IPS-NIHi7 (cell line): ENCODE results near the gene NR5A2.

Source experiments
- DNase-seq: peaks from one replicate; pipeline ENCODE4 v3.0.0; 2012; ENCODE audit warnings: mixed read lengths; ENCODE audit errors: extremely low spot score

Gene NR5A2

DNA sequence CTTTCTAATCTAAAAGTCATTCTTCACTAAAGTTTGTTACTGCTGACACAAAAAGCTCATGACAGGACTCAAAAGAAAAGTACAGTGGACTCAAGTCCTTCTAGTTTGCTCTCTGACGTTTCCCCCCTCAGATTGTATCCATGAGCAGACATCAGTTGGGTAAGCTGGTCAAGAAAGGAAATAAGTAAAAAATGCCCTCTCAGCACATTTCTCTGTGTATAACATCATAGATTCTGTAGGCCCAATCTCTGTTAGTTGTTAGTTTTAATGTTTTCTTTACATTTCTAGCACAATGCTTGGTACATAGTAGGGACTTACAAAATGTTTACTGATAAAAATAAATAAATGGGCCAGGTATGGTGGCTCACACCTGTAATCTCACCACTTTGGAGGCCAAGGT, 96.8 kb downstream of the NR5A2 start:
- DNase-seq: no peak

DNA sequence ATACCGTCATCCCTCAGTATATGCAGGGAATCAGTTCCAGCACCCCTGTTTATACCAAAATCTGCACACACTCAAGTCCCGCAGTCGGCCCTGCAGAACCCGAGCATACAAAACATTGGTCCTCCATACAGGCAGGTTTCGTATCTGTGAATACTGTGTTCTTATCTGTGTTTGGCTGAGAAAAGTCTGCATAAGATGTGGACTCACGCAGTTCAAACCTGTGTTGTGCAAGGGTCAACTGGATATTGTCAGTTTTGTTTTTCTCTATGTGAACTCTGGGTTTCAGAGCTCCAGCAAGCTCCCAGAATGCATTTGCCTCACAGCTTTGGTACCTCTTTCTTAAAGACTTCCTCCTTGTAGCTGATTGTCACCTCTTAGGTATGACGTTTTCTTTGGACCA, 100.6 kb downstream of the NR5A2 start:
- DNase-seq: no peak

DNA sequence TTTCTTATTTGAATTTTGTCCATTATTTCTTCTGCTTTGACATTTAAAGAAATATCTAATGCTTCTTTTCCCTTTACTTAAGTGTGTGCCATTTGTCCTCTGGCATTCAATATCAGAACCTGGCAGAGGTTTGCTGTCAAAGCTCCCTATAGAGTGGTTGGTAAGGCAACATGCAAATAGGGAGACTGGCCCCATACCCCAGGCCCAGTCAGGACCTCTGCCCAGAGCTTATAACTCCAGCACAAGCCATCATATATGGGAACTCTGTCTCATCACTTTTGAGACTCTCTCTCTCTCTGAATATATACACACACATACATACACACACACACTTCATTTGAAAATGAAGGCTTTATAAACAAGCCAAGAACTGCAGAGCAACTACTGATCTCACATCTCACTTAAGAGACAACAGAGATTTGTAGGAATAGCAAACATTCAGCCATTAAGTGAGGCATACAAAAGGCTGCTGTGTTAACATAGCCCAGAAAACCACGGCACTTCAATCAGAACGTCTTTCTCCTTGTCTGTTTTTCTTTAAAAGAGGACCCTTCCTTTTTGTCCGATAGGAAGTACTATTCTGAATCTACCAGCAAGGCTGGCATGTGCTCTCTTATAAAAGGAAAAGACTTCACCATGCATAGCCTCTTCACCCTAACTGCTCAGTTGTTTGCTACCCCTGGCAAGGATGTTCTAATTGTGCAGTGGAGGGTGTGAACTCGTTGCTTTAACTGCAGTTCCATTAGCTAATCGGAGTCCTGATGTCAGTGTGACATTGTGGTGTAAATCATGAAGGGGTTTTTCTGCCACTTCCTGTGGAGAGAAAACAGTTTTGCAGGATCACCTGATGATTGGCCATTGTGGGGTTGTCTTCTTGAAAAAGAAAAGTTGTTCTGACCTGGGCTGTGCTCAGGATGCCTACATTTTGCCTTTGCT, 101.7 kb downstream of the NR5A2 start:
- peak; percentile 34 for DNase-seq

DNA sequence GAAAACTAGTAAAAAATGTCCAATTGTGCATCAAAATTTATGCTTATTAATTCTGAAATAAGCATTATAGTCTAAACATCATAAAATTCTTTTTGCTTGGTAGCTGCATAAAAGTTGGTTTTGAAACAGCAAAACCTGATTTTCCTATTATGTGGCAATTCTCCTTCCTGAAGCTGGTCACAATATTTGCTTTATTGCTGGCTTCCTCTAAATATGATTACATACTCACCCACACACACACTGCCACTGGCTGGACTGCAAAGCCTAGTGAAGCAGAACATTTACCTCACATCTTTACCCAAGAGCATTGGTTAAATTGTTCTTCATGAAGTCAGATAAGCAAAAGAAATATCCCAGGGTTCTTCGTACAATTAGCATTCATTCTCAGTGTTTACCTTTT, 103.0 kb downstream of the NR5A2 start:
- no peak for DNase-seq

DNA sequence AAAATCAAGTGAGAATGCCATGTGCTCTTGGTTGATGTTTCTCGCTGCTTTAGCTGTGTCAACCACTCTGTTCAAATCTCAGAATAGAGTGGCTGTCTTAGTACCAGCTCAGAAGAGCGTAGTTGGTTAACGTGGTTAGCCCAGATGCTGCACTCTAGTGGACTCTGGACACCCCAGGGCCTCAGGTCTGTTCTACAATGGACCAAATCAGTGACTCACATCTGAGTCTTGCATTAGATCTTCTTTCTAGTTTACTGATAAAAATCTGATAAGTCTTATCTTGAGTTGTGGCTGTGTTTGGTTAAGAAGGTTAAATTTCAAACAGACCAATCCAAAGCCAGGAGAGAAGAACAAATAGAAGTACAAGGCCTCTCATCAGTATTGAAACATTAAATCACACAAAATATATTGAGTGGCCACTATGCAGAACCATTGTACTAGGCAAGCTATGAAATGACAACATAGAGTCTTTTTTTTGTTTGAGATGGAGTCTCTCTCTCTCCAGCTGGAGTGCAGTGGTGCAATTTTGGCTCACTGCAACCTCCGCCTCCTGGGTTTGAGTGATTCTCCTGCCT, 104.1 kb downstream of the NR5A2 start:
- no peak for DNase-seq

DNA sequence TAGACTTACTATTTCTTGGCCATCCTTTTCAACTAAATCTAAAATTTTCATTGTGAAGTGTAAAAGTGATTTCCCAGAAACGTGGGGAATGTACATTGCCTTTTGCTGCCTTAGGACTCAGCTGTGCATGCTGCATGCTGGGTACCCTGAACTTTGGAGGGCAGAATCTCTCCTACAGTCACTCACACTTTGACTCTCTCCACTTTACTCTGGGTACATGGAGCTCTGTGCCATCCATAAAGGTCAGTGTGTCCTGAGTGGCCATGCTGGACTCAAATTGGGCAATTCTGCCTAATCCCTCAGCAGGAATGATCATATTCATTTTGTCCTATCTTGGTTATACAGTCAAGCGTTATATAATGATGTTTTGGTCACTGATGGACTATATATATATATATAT, 105.6 kb downstream of the NR5A2 start:
- DNase-seq: no peak

DNA sequence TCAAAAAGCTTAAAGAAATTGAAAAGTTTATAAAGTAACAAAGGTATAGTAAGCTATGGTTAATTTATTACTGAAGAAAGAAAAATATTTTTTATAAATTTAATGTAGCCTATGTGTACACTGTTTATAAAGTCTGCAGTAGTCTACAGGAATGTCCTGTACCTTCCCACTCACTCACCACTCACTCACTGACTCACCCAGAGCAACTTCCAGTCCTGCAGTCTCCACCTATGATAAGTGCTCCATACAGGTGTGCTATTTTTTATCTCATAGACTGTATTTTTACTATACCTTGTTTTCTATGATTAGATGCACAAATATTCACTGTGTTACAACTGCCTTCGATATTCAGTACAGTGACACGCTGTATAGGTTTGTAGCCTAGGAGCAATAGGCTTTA, 106.6 kb downstream of the NR5A2 start:
- DNase-seq: no peak

DNA sequence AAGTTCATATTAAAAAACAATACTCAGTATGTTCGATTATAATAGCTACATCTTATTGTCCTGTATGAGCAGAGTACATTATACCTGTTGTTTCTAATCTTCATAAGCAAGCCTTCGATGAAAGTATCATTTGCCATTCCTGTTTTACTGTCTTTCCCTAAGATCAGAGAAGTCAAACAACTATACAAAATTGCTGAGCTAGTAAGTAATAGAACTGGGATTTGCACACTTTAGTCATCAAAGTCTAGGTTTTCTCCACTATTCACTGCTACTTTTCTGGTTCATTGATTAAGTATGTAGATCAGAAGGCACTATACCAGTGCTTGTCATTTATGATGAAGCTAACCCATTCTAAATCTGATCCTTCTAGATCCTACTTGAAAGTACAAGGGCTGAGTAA, 108.9 kb downstream of the NR5A2 start:
- no peak for DNase-seq

DNA sequence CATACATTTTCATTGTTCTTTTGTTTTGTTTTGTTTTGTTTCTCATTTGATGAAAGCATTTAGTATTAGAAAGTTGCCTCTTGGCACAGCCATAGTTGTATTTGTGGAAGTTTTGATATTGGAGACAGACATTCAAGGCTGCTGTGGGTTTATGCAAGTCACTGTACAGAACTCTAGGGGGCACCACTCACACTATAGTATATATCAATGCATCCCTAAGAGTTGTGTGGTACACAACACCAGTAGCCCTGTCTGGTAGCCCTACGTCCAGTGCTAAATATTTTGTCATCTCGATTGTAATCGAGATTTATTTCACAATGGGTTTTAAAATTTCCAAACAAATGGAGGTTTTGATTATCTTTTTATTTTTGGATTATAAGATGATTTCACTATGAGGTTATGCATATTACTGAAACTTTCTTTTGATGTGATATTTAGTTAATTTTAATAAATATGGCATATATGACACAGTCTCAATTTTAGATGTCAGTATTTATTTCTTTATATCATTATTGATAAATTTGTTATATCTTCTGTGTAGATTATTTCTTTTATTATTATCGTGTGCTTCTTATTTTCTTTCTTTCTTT, 112.2 kb downstream of the NR5A2 start:
- DNase-seq: peak; percentile 56

DNA sequence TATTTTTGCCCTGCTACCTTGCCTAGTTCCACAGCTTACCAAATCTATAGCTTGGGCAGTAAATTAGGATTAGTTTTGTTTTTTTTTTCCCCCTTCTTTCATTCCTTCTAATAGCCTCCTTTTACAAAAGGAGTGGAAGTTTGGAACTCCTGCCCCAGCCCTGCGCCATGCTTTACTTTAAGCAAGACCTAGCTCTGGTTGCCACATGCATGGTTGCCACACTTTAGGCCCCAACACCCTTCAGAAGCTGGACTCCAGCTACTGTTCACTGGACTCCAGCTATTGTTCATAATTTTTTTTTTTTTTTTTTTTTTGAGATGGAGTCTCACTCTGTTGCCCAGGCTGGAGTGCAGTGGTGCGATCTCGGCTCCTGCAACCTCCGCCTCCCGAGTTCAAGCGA, 115.8 kb downstream of the NR5A2 start:
- DNase-seq: no peak

DNA sequence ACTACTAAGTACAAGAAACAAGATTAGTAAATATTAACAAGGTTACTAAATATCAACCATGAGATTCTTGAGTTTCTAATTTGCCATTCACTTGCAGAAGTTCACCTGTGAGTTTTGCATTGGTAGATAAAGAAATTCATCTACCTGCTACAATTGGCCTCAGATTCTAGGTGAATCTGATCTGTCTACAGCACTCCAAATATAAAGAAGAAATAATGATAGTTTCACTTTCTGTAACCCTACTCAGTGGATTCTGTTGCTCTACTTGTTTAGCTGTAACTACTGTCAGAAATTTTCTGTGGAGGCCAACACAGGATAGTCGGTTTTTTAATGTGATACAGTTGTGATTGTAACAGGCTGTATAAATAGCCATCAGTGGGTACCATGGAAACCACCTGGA, 118.6 kb downstream of the NR5A2 start:
- no peak for DNase-seq

DNA sequence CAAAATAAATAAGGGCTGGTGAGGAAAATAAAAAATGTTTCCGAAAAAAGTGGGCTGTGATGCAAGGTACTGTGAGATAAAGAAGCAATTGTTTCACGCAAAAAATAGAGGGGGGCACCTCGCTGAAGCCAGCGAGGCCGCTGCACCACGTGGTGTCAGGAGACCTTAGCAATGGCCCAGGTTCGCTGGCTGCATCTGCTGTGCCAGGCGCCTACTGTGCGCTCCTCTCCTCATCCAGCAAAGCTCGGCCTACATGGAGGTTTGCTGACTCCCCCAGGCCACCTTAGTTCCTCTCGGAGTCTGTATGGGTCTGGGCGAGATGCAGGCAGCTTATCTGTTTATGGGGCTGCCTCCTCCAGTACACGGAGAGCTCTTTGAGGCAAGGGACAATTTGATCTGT, 119.6 kb downstream of the NR5A2 start:
- DNase-seq: no peak

DNA sequence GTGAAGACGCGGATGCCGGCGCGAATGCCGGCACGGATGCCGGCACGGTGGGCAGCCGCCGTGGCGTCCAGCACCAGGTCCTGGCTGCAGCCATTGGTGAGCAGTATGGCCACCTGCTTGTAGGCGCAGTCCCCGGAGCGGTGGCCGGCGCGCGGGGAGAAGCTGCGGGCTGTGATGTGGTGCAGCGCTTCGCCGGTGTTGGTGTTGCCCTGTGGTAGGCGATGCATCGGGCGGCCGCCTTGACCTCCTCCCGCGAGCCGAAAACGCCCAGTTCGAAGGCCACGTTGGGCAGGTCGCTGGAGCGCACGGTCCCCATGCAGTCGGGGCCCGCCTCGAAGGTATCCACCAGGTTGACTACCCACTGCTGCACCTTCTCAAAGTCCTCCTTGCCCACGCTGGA, 120.2 kb downstream of the NR5A2 start:
- no peak for DNase-seq

DNA sequence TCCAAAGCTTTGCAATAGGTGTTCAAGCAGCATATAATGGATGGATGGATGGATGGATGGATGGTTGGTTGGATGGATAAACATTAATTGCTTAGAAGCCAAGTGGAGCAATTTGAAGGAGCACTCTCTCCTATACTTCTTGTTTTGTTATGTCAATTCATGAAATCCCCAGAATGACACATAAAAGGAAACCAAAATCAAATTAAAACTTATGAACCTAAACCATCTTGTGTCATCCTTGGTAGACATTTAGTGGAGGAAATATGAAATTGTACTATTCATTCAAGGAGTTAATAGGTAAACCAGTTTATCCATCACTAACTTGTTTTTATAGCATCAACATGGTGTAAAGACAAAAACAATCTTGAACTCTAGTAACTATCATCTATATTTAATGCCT, 122.5 kb downstream of the NR5A2 start:
- no peak for DNase-seq

DNA sequence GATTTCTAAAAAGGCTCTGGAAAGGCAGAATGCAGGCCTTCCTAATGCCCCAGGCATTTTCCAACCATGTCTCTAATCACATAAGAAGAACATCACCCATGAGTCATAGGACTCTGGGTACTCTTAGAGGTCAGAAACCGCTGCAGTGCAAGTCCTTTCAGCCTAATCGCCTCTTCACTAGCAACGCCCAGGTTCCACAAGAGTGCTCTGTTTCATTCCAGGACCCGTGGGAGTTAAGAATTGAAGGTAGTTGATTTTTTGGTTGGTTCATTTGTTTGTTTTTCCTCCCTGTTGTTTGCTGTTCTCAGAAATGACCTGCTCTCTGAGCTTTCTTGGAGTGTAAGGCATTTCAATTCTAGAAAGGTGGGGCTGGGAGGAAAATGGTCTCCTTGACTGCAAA, 123.2 kb downstream of the NR5A2 start:
- peak; percentile 38 for DNase-seq

DNA sequence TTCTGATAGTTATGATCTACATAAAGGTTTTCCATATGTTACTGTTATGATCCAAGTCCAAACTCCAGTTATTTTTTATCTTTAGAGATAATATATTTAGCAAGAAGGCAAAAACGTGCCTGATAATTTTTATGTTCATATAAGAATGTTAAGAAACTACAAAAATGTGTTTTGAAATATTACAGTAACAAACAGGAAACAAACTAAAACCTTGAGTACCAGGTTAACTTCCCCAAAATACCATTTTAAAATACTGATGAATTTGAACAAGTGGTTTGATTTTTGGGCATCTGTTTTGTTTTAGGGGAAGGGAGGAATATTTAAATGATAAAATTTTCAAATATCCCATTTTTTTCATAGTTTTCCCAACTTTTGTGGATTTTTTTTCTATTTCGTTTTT, 124.8 kb downstream of the NR5A2 start:
- no peak for DNase-seq

DNA sequence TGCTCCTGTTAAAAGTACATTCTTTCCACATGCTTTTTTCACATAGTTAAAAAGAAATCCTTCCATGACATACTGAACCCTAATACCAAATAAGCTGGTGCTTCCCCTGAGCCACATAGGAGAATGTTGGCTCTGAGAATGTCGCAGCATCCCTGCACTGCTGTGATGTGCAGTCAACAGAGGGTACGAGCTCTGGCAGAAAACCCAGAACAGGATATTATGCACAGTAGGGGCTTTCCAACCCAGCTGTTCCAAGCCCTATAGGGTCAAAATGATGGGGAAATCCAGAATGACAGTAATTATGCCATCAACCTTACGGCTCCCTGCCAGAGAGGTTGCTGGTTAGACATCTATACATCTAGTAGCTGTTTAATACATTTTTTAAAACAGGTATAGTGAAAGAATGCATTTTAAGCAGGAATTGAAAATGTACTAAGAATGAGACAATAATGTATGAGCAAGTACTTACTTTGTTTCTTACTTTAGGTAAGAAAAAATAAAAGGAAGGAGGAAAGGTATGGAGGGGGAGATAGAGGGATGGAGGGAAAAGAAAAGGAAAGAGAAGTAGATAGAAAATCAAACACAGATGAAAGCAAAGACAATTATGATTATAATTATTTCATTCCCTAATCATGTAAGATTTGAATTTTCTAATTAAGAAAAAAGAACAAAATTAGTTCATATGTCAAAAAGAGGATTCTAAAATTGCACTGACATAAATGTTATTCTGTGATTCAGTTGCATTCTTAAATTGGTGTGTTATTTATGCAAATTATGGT, 126.0 kb downstream of the NR5A2 start:
- no peak for DNase-seq

DNA sequence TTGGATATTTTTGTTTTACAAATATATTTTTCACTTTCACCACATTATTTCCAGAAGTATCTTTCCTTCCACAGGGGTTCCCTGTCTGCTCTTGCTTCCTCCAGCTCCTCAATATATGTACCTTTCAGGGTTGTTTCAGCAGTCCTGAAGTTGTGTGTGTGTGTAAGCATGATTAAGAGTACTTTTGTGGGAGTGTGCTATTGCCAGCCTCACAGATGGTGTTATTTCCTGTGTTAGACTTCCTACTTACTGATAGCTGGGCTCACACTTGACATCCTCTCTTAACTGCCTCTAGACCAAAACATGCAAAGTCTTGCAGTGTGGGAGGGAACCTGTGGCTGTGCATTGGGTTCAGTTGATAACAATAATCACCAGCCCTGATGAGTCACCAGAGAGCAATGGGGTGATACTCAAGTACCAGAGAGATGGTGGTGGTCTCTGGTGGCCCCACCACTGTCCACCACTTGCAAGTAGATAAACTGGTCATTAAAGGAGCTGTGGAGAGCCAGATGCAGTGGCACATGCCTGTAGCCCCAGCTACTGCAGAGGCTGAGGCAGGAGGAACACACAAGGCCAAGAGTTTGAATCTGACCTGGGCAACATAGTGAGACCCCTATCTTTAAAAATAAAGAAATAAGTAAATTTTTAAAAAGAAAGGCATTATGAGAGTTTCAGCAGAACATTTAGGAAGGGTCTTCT, 126.7 kb downstream of the NR5A2 start:
- DNase-seq: no peak

DNA sequence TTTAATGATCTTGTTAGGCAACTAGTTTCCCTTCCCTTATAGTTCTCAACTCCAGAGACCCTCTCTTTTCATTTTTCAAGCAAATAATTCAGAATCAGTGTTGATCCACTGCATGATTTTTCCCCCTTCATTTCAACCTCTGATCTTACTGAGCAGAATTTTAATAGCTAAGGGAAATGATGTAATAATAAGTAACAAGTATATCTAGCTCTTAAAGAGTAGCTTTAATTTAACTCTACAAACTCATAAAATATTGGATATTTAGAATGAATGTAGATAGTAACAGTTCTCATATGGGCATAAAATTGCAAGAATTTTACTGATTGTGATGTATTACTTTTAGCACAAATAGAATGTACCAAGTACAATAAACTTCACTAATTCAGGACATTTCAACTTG, 130.2 kb downstream of the NR5A2 start:
- no peak for DNase-seq

DNA sequence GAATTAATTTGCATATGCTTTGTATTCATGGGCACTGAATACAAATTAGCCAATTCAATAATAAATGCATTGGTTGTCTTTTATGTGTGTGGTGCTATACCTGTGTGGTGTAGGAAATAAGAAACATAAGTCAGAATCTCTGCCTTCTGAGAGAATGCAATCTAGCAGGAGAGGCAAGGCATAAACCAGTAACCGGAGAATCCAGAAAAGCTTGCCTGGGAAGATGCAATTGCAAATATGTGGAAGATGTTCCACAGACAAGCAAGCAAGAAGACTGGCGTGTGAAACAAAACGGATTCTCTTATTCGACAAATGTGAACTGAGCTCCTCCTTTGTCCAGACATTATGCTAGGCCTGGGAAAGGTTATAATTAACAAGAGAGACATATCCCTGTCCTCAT, 134.3 kb downstream of the NR5A2 start:
- no peak for DNase-seq

DNA sequence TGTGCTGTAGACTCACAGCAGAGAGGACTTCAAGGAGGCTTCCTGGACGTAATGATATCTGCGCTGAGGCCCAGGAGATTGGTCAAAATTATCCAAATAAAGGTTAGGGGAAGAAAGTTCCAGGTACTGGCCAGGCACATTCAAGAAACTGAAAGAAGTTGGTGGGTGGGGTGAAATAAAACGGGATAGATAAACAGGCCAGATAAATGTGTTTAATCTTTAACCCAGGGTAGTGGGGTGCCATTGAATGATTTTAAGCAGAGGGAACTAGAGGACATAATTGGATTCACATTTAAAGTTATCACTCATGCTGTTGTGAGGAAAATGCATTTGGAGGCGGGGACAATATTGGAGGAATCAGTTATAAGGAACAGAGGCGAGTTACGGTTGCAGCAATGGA, 134.7 kb downstream of the NR5A2 start:
- no peak for DNase-seq

DNA sequence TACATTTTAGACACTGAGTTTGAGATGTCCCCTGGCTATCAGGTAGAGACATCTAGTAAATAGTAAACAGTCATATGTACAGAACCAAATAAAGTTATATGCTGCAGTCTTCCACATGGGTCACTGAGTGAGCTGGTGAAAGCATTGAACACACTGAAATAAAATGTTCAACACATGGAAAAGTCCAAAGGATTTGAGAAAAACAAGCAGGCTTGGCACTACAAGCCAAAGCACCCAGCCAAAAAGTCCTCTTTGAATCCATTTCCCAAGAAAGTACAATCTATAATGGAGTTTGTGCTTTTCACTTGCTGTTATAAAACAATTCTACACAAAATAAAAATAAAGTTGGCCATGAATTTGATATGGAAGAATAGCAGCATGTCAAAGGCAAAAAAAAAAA, 135.4 kb downstream of the NR5A2 start:
- DNase-seq: no peak
